Lung (tissue), 12 donors: ENCODE measurements around the gene SFXN5. TPM values are rescaled to one million over a fixed set of nuclear protein-coding genes. Genes with fewer than 3 reads are reported as not detected.

Source experiments
- ATAC-seq: fragments of 200-7000 bp; cut with Tn5 transposase; one replicate; pipeline ENCODE4 v1.9.1; 2020; ENCODE audit warnings: moderate number of reproducible peaks; ENCODE audit not compliant: insufficient read depth, low FRiP score
- DNase-seq, 3 donors: peaks; one replicate each; pipeline ENCODE4 v3.0.0-alpha.2; 2013 to 2017
- H3K27ac ChIP-seq, 2 donors: one replicate each; pipeline ENCODE4 v1.5.1; 2013; ENCODE audit warnings: mild to moderate bottlenecking in 2 of 2, moderate library complexity in 2 of 2, control low read depth in 1 of 2, inconsistent platforms in 1 of 2, low read depth in 1 of 2, low read length in 1 of 2
- H3K27me3 ChIP-seq, 3 donors: one replicate each; pipeline ENCODE4 v1.5.1; 2013; ENCODE audit warnings: low read length in 2 of 3; ENCODE audit not compliant: control insufficient read depth in 3 of 3, insufficient read depth in 3 of 3
- H3K36me3 ChIP-seq, 4 donors: one replicate each; pipeline ENCODE4 v1.5.1; 2013; ENCODE audit warnings: low read length in 4 of 4, mild to moderate bottlenecking in 1 of 4, moderate library complexity in 1 of 4; ENCODE audit not compliant: control insufficient read depth in 4 of 4, insufficient read depth in 4 of 4
- H3K4me1 ChIP-seq, 5 donors: one replicate each; pipeline ENCODE4 v1.5.1; 2013; ENCODE audit warnings: low read length in 5 of 5, mild to moderate bottlenecking in 2 of 5, moderate library complexity in 1 of 5; ENCODE audit not compliant: control insufficient read depth in 5 of 5, insufficient read depth in 5 of 5
- H3K4me3 ChIP-seq: one replicate; pipeline ENCODE4 v1.5.1; 2013; ENCODE audit warnings: mild to moderate bottlenecking, control low read depth, moderate library complexity
- H3K9ac ChIP-seq, 2 donors: one replicate each; pipeline ENCODE4 v1.5.1; 2013; ENCODE audit warnings: low read length in 2 of 2, control low read depth in 1 of 2; ENCODE audit not compliant: insufficient read depth in 1 of 2
- H3K9me3 ChIP-seq, 4 donors: one replicate each; pipeline ENCODE4 v1.5.1; 2013; ENCODE audit warnings: low read length in 3 of 4, mild to moderate bottlenecking in 1 of 4, moderate library complexity in 1 of 4; ENCODE audit not compliant: control insufficient read depth in 4 of 4, insufficient read depth in 3 of 4
- CTCF ChIP-seq: IDR thresholded peaks from 2 replicates; pipeline ENCODE4 v1.5.1; 2012; ENCODE audit warnings: mild to moderate bottlenecking; ENCODE audit errors: control extremely low read depth, extremely low read depth
- WGBS, 2 donors: extraction: QIAGEN DNeasy Blood & Tissue Kit; methylation state at CpG; one replicate each; pipeline ENCODE4 v1.1.7; 2013; 5-methylcytosine and 5-hydroxymethylcytosine counted together
- polyA plus RNA-seq, 2 donors: library from polyadenylated mRNA; stranded (reverse); fragments of 200-250 nt; gene quantifications; one replicate each; pipeline ENCODE4 v1.2.1, GENCODE V29; 2013
- total RNA-seq, 2 donors: library from RNA; depleted of rRNA in 1 of 2; stranded (reverse); fragments of >200 nt in 1 of 2; gene quantifications; one replicate each; pipeline ENCODE4 v1.2.1, GENCODE V29; 2014 to 2021
- donor health status: control.
- donor health status: control.
- donor health status: Bipolar disorder and iron deficiency.
- donor health status: healthy.
- donor health status: DM: yes; HTN: yes; CAD: no.

The SFXN5 gene
- total and polyA plus RNA-seq, 4 donors: 8.3 to 15.6 (median 9.6) TPM

DNA sequence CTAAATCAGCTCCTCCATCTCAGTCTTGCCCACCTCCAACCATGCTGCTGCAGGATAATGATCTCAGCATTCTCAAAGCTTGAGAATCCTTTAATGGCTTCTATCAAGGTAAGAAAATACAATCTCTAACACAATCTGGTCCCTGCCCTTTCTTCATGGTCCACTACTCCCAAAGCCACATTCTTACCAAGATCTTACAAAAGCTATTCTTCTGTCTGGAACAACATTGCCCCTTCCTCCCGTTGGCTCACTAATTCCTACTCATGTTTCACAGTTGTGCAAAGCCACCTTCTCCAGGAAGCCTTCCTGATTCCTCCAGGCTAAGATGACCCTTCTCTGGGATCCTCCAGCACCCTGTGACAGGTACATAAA, 5.9 kb upstream of the SFXN5 start:
- H3K9ac ChIP-seq: no peak overlapping the region
- 87 to 100% methylated on average over 1 of the region's 1 CpG for WGBS, 2 donors

DNA sequence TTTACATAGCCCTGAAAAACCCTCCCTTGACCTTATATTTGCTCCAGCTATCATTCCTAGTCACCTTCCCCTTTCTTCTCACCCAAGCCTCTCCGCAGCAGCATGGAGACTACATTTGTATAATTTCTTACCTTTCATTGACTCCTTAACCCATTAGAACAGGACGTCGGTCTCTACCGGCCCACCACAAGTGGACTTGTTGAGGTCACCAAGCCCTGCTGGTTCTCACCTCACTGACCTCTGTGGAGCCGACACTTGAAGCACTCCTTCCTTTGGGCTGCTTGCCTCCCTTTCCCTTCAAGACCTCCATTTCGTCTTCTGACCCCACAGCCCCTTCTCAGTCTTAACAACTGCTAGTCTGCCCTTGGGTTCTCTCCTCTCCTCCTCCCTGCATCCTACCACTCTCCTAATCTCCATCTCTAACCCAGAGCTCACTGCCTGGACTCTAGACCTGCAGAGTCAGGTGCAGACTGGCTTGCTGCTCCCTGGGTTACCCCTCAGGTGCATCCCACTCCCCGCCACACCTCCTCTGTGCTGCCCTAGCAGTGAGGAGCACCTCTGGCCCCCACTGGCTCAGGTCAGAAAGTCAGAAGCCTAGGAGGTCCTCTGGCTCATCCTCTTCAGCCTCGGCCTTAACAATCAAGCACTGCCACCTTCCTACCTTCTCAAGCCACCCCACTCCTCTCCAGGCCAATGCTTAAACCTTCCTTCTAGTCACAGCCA, 5.3 kb upstream of the SFXN5 start:
- ATAC-seq (no peak), DNase-seq (no peak)
- H3K27ac ChIP-seq: no peak overlapping the region
- no peak overlapping the region for H3K4me3 ChIP-seq
- H3K9me3 ChIP-seq: no peaks in the 10 kb centered on the region
- peaks cover 0 to 27% (median 0%) of the 10 kb centered on the region in 4 donors for H3K36me3 ChIP-seq
- TF ChIP-seq CTCF: no peak
- WGBS, 2 donors: 84 to 97% methylated on average over 8 of the region's 8 CpGs
- no peak overlapping the region for H3K9ac ChIP-seq
- H3K4me1 ChIP-seq: peaks cover 0 to 9% (median 0%) of the 10 kb centered on the region in 5 donors
- no peaks in the 10 kb centered on the region for H3K27me3 ChIP-seq

More for the DNA sequence above, 5.9 kb upstream of the SFXN5 start:
- TF ChIP-seq CTCF: no peak
- ATAC-seq (no peak), DNase-seq (no peak)
- Histone ChIP-seq H3K9me3 (no peaks in the 10 kb centered on the region), H3K27ac (no peak overlapping the region), H3K36me3 (peaks cover 0 to 27% (median 0%) of the 10 kb centered on the region in 4 donors), H3K4me1 (peaks cover 0 to 4% (median 0%) of the 10 kb centered on the region in 5 donors), H3K27me3 (no peaks in the 10 kb centered on the region), H3K4me3 (no peak overlapping the region)

DNA sequence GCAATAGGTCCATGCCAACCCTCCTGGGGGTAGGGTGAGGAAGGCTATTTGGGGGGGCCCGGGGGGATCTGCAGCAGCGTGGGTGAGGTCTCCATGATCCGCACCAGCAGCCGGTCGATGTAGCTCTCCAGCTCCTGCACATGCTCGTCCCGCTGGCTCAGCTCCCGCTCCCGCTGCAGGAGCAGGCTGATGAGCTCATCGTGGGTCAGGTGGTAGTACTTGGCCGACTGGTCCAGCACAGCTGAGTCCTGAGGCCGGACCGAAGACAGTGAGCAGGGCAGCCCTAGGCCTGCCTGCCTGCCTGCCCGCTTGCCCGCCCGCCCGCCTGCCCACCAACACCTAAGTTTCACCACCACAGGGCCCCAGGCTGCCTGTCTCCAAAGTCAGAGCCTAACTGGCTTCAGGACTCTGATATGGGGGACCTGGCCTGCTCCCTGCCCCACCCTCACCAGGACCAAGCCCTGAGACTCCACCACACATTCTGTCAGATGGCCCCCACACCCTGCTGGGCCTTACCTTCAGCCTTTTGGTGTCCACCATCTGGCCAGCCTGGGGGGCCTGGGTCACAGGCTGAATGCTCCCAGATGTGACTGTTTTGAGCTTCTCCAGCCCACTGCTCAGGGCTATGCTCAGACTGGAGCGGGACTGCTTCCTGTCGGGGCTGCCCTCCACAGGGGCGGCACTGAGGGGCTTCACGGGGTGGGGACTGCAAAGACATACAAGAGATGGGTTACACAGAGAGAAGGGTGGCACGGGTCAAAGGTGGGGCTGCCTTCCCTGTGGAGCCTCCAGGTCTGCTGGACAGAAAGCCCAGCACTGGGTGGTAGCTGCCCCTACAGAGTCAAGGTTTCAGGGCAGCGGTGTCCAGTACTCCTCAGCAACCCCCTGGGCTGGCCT, 4.2 kb upstream of the SFXN5 start:
- ATAC-seq (no peak), DNase-seq (no peak)
- Histone ChIP-seq H3K4me3 (no peak overlapping the region), H3K27ac (no peak overlapping the region), H3K9me3 (no peaks in the 10 kb centered on the region), H3K4me1 (peaks cover 0 to 9% (median 0%) of the 10 kb centered on the region in 5 donors), H3K36me3 (peaks cover 0 to 26% (median 0%) of the 10 kb centered on the region in 4 donors), H3K9ac (no peak overlapping the region), H3K27me3 (no peaks in the 10 kb centered on the region)
- no peak for TF ChIP-seq CTCF
- 92 to 95% methylated on average over 21 to 23 of the region's 23 CpGs for WGBS, 2 donors
